ENCODE results near the gene NUP133. TPM values are rescaled to one million over a fixed set of nuclear protein-coding genes. Genes with fewer than 3 reads are reported as not detected.

The NUP133 gene
- polyA plus RNA-seq, 3 donors = 9.0 to 12.8 (median 12.4) TPM

DNA sequence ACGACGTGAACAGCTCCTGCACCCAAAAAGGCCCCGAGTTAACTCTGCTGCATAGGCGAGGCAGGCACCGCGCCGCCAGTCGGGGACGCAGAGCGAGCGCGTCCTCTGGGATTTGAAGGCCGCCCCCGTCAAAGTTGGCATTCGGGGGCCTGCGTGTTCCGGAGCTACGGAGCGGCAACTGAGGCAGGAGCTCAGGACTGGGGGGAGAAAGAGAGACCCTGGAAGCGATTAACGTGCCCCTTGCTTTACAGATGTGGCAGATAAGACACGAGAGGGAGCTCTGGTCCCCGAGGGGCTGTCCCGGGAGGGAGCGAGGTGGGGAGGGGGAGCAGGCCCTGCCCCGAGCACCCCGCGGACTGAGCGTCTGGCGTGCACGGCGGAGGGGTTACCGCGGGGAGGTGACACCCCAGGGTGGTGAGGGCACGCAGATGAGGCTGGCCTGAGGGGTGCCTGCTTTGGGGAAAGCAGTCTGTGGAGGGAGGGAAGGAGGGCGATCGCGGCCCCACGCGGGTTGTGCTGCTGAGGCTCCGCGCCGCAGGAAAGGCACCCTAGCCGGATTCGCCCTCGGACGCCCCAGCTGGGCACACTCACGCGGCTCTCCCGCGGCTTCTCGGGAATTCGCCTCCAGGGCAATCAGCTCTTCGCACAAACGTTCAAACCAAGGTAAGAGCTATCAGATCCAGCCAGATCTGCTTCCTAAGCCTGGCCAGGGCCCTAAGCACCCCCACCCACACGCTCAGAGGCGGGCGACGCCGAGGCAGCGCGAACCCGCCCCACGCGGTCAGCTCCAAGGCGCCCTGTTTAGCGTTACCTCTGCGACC is 100.7 kb downstream of the NUP133 start:
- Mint-ChIP-seq H3K27ac (no peak overlapping the region), H3K4me1 (peaks cover 41% of the 10 kb centered on the region), H3K36me3 (peaks cover 0 to 3% of the 10 kb centered on the region in 2 donors), H3K9me3 (peaks cover 0 to 14% (median 3%) of the 10 kb centered on the region in 7 donors), H3K27me3 (ENCODE audit: low read depth in 3 of 3) (peaks cover 65 to 92% (median 72%) of the 10 kb centered on the region in 3 donors), H3K4me3 (peak overlapping the region; percentile 68 to 91)
- Histone ChIP-seq H3K27me3 (ENCODE audit: control insufficient read depth in 2 of 2, insufficient read depth in 2 of 2, low read length in 2 of 2) (peaks cover 23 to 76% of the 10 kb centered on the region in 2 donors), H3K4me2 (replicated peaks; ENCODE audit: extremely low read depth, low read length, poor library complexity, severe bottlenecking) (peak overlapping the region; percentile 64), H3K27ac (ENCODE audit: low read depth in 1 of 2, low read length in 2 of 2) (no peak overlapping the region), H2AFZ (ENCODE audit: insufficient read depth, low read depth, low read length, poor library complexity, severe bottlenecking) (peak overlapping the region; percentile 63), H3K36me3 (replicated peaks in 1 of 2; ENCODE audit: control insufficient read depth in 1 of 2, insufficient read depth in 2 of 2, low read length in 2 of 2) (no peaks in the 10 kb centered on the region), H3K79me2 (ENCODE audit: insufficient read depth, low read length) (no peaks in the 10 kb centered on the region), H3K4me3 (replicated peaks in 1 of 3; ENCODE audit: low read depth in 2 of 3, low read length in 3 of 3) (peak overlapping the region in 2 of 3 experiments; percentile 13 to 61), H3K4me1 (ENCODE audit: control insufficient read depth in 1 of 2, insufficient read depth in 2 of 2, low read length in 2 of 2) (peaks cover 36 to 45% of the 10 kb centered on the region in 2 donors), H3K9me3 (replicated peaks in 1 of 2; ENCODE audit: control insufficient read depth in 1 of 2, insufficient read depth in 1 of 2, low read length in 2 of 2) (peaks cover 0 to 9% of the 10 kb centered on the region in 2 donors), H3K9ac (ENCODE audit: insufficient read depth, low read length, poor library complexity, severe bottlenecking) (peak overlapping the region; percentile 36), H4K20me1 (ENCODE audit: insufficient read depth, low read length) (no peaks in the 10 kb centered on the region)
- TF ChIP-seq, protein P1, sequence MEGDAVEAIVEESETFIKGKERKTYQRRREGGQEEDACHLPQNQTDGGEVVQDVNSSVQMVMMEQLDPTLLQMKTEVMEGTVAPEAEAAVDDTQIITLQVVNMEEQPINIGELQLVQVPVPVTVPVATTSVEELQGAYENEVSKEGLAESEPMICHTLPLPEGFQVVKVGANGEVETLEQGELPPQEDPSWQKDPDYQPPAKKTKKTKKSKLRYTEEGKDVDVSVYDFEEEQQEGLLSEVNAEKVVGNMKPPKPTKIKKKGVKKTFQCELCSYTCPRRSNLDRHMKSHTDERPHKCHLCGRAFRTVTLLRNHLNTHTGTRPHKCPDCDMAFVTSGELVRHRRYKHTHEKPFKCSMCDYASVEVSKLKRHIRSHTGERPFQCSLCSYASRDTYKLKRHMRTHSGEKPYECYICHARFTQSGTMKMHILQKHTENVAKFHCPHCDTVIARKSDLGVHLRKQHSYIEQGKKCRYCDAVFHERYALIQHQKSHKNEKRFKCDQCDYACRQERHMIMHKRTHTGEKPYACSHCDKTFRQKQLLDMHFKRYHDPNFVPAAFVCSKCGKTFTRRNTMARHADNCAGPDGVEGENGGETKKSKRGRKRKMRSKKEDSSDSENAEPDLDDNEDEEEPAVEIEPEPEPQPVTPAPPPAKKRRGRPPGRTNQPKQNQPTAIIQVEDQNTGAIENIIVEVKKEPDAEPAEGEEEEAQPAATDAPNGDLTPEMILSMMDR (IDR thresholded peaks at IDR 0.05) = no peak
- no peak for DNase-seq
- 4% methylated on average over 67 of the region's 68 CpGs for WGBS (ENCODE audit: insufficient coverage)
- intact Hi-C loops (cut with micrococcal nuclease) = no loop called here

DNA sequence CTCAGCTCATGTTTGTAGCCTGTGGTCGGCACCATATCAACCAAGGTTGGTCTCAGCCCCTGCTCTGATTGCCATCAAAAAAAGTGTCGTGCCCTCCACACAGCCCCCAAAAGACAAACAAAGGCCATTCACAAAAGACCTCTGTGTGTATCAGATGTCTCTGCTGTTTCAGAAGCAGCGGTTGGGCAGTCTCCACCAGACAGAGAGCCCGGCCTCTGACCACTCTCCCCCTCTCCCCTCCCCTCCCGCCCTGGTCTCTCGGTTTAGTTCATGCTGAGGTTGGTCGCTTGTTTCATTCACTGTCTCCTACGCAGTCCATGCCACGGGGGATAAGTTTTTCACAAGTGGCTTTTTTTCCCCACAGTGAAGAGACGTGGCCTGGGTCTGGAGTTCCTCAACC is 101.3 kb downstream of the NUP133 start:
- H2AFZ ChIP-seq (ENCODE audit: insufficient read depth, low read depth, low read length, poor library complexity, severe bottlenecking) = peak overlapping the region; percentile 63
- peaks cover 69 to 92% (median 74%) of the 10 kb centered on the region in 3 donors for H3K27me3 Mint-ChIP-seq (ENCODE audit: low read depth in 3 of 3)

More for the DNA sequence above, 101.3 kb downstream of the NUP133 start:
- peaks cover 38% of the 10 kb centered on the region for H3K4me1 Mint-ChIP-seq
- no peaks in the 10 kb centered on the region for H3K36me3 ChIP-seq (replicated peaks in 1 of 2; ENCODE audit: control insufficient read depth in 1 of 2, insufficient read depth in 2 of 2, low read length in 2 of 2)
- H3K4me3 Mint-ChIP-seq = peak overlapping the region; percentile 68 to 91
- intact Hi-C loops (cut with micrococcal nuclease) = no loop called here
- no peak for DNase-seq
- no peak overlapping the region for H3K9ac ChIP-seq (ENCODE audit: insufficient read depth, low read length, poor library complexity, severe bottlenecking)
- H3K79me2 ChIP-seq (ENCODE audit: insufficient read depth, low read length) = no peaks in the 10 kb centered on the region
- peaks cover 27 to 74% of the 10 kb centered on the region in 2 donors for H3K27me3 ChIP-seq (ENCODE audit: control insufficient read depth in 2 of 2, insufficient read depth in 2 of 2, low read length in 2 of 2)
- H3K4me1 ChIP-seq (ENCODE audit: control insufficient read depth in 1 of 2, insufficient read depth in 2 of 2, low read length in 2 of 2) = peaks cover 32 to 40% of the 10 kb centered on the region in 2 donors
- peak overlapping the region; percentile 64 for H3K4me2 ChIP-seq (replicated peaks; ENCODE audit: extremely low read depth, low read length, poor library complexity, severe bottlenecking)
- H3K27ac Mint-ChIP-seq = peak overlapping the region in 1 of 7 donors; percentile 16
- TF ChIP-seq, protein P1 (IDR thresholded peaks at IDR 0.05) = no peak
- H4K20me1 ChIP-seq (ENCODE audit: insufficient read depth, low read length) = no peaks in the 10 kb centered on the region
- 7% methylated on average over 7 of the region's 10 CpGs for WGBS (ENCODE audit: insufficient coverage)
- H3K4me3 ChIP-seq (replicated peaks in 1 of 3; ENCODE audit: low read depth in 2 of 3, low read length in 3 of 3) = peak overlapping the region in 1 of 3 experiments; percentile 61
- peaks cover 0 to 3% of the 10 kb centered on the region in 2 donors for H3K36me3 Mint-ChIP-seq
- H3K27ac ChIP-seq (ENCODE audit: low read depth in 1 of 2, low read length in 2 of 2) = no peak overlapping the region
- H3K9me3 Mint-ChIP-seq = peaks cover 0 to 13% (median 3%) of the 10 kb centered on the region in 7 donors
- H3K9me3 ChIP-seq (replicated peaks in 1 of 2; ENCODE audit: control insufficient read depth in 1 of 2, insufficient read depth in 1 of 2, low read length in 2 of 2) = peaks cover 0 to 9% of the 10 kb centered on the region in 2 donors
